Panc1 (cell line): Measurements from ENCODE around the gene FLACC1.

Source experiments
- POLR2AphosphoS5 ChIP-seq: IDR thresholded peaks from 2 replicates; pipeline ENCODE4 v1.6.1; 2012; ENCODE audit warnings: mild to moderate bottlenecking, low read depth, low read length, moderate library complexity
- SIN3A ChIP-seq: IDR thresholded peaks from 2 replicates; pipeline ENCODE4 v1.6.1; 2012; ENCODE audit warnings: low read depth, mild to moderate bottlenecking, low read length, moderate library complexity, borderline replicate concordance; ENCODE audit not compliant: insufficient read depth
- TCF7L2 ChIP-seq: IDR thresholded peaks from 2 replicates; pipeline ENCODE4 v1.6.1; 2011; ENCODE audit warnings: mild to moderate bottlenecking, low read depth, low read length, inconsistent platforms
- TF ChIP-seq, protein P1 (sequence below): fragments of 450-650 bp; IDR thresholded peaks from 2 replicates; pipeline ENCODE4 v1.5.1; 2017; ENCODE audit warnings: mild to moderate bottlenecking
- TF ChIP-seq, protein P2 (sequence below), 2 experiments: IDR thresholded peaks; 2 replicates each; pipeline ENCODE4 v1.6.1; 2011 to 2012; ENCODE audit warnings: low read depth in 2 of 2, control low read depth in 1 of 2, low read length in 1 of 2, mild to moderate bottlenecking in 1 of 2, moderate library complexity in 1 of 2; ENCODE audit not compliant: insufficient read depth in 1 of 2

DNA sequence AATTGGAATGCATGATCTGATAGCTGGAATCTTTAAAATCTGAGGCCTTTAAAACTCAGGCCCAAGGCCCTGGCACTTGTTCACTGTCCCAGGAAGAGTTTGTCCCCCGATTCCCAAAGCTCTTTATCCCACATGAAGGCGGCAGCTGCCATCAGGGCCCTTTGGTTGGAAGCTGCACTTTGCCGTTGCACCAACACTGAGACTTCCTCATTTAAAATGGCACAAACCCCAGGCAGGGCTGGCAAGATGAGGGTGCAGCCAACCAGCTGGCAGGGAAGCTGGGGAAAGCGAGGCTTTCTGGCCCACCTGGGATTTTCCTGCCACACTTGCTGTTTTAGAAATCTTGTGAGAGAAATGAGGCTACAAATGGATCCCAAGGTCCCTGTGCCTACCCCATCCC lies 6.3 kb downstream of the FLACC1 start:
- TF ChIP-seq, protein P1, sequence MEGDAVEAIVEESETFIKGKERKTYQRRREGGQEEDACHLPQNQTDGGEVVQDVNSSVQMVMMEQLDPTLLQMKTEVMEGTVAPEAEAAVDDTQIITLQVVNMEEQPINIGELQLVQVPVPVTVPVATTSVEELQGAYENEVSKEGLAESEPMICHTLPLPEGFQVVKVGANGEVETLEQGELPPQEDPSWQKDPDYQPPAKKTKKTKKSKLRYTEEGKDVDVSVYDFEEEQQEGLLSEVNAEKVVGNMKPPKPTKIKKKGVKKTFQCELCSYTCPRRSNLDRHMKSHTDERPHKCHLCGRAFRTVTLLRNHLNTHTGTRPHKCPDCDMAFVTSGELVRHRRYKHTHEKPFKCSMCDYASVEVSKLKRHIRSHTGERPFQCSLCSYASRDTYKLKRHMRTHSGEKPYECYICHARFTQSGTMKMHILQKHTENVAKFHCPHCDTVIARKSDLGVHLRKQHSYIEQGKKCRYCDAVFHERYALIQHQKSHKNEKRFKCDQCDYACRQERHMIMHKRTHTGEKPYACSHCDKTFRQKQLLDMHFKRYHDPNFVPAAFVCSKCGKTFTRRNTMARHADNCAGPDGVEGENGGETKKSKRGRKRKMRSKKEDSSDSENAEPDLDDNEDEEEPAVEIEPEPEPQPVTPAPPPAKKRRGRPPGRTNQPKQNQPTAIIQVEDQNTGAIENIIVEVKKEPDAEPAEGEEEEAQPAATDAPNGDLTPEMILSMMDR = no peak
- TF ChIP-seq TCF7L2 (no peak), POLR2AphosphoS5 (no peak), SIN3A (no peak)
- TF ChIP-seq, protein P2, sequence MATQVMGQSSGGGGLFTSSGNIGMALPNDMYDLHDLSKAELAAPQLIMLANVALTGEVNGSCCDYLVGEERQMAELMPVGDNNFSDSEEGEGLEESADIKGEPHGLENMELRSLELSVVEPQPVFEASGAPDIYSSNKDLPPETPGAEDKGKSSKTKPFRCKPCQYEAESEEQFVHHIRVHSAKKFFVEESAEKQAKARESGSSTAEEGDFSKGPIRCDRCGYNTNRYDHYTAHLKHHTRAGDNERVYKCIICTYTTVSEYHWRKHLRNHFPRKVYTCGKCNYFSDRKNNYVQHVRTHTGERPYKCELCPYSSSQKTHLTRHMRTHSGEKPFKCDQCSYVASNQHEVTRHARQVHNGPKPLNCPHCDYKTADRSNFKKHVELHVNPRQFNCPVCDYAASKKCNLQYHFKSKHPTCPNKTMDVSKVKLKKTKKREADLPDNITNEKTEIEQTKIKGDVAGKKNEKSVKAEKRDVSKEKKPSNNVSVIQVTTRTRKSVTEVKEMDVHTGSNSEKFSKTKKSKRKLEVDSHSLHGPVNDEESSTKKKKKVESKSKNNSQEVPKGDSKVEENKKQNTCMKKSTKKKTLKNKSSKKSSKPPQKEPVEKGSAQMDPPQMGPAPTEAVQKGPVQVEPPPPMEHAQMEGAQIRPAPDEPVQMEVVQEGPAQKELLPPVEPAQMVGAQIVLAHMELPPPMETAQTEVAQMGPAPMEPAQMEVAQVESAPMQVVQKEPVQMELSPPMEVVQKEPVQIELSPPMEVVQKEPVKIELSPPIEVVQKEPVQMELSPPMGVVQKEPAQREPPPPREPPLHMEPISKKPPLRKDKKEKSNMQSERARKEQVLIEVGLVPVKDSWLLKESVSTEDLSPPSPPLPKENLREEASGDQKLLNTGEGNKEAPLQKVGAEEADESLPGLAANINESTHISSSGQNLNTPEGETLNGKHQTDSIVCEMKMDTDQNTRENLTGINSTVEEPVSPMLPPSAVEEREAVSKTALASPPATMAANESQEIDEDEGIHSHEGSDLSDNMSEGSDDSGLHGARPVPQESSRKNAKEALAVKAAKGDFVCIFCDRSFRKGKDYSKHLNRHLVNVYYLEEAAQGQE (IDR thresholded peaks at IDR 0.05; ENCODE audit: insufficient read depth in 1 of 2, low read depth in 2 of 2, low read length in 1 of 2) = no peak
